Fibroblast of skin of right quadriceps (primary cell): Measurements from ENCODE around the gene TMEM123.
A peak's percentile ranks its signal among the peaks of the same experiment; 100 is the strongest.

Source experiments
- DNase-seq: peaks from one replicate; pipeline ENCODE4 v3.0.0-alpha.2; 2013

TMEM123 gene

GRCh38 chr11:102452461-102453301 is at the start of gene TMEM123:
Gene TMEM123 (minus strand): TSS chr11:102452765. CDS start chr11:102452623, 142 bp downstream.
- peak; percentile 72 for DNase-seq

- DNase-seq = no peak
Measured at GRCh38 chr11:102500829-102501228, 48.3 kb upstream of the TMEM123 start.

- DNase-seq = no peak
Measured at GRCh38 chr11:102499931-102500330, 47.4 kb upstream of the TMEM123 start.

GRCh38 chr11:102499151-102499550 is 46.6 kb upstream of the TMEM123 start:
- DNase-seq = no peak

- peak; percentile 51 for DNase-seq
Measured at GRCh38 chr11:102497061-102497460, 44.5 kb upstream of the TMEM123 start.

- peak; percentile 85 for DNase-seq
Measured at GRCh38 chr11:102495161-102496042, 42.8 kb upstream of the TMEM123 start.

GRCh38 chr11:102494216-102494615 is 41.7 kb upstream of the TMEM123 start:
- peak; percentile 48 for DNase-seq

GRCh38 chr11:102493524-102493923 is 41.0 kb upstream of the TMEM123 start:
- no peak for DNase-seq

GRCh38 chr11:102491969-102492368 is 39.4 kb upstream of the TMEM123 start:
- DNase-seq = no peak

GRCh38 chr11:102489186-102490145 is 36.9 kb upstream of the TMEM123 start:
- DNase-seq = no peak

- DNase-seq = no peak
Measured at GRCh38 chr11:102488208-102488607, 35.6 kb upstream of the TMEM123 start.

- no peak for DNase-seq
Measured at GRCh38 chr11:102487214-102487613, 34.6 kb upstream of the TMEM123 start.

- no peak for DNase-seq
Measured at GRCh38 chr11:102486584-102486983, 34.0 kb upstream of the TMEM123 start.

GRCh38 chr11:102485095-102485722 is 32.6 kb upstream of the TMEM123 start:
- no peak for DNase-seq

- DNase-seq = no peak
Measured at GRCh38 chr11:102482433-102482832, 29.9 kb upstream of the TMEM123 start.

- DNase-seq = no peak
Measured at GRCh38 chr11:102479733-102480132, 27.2 kb upstream of the TMEM123 start.

GRCh38 chr11:102478673-102479299 is 26.2 kb upstream of the TMEM123 start:
- no peak for DNase-seq

- peak; percentile 13 for DNase-seq
Measured at GRCh38 chr11:102476812-102477211, 24.2 kb upstream of the TMEM123 start.

- DNase-seq = peak; percentile 35
Measured at GRCh38 chr11:102476069-102476468, 23.5 kb upstream of the TMEM123 start.

GRCh38 chr11:102473543-102473942 is 21.0 kb upstream of the TMEM123 start:
- no peak for DNase-seq

GRCh38 chr11:102472127-102472526 is 19.6 kb upstream of the TMEM123 start:
- no peak for DNase-seq

- DNase-seq = no peak
Measured at GRCh38 chr11:102471474-102471873, 18.9 kb upstream of the TMEM123 start.
